ENCODE data around the gene FAM98C. TPM values are rescaled to one million over a fixed set of nuclear protein-coding genes. Genes with fewer than 3 reads are reported as not detected.

Gene FAM98C
- total and polyA plus RNA-seq, 2 of the 13 experiments (the other 11 are each of a cell fraction or from before 2014, with no cell fraction given), result 10.0 to 11.5 TPM

DNA sequence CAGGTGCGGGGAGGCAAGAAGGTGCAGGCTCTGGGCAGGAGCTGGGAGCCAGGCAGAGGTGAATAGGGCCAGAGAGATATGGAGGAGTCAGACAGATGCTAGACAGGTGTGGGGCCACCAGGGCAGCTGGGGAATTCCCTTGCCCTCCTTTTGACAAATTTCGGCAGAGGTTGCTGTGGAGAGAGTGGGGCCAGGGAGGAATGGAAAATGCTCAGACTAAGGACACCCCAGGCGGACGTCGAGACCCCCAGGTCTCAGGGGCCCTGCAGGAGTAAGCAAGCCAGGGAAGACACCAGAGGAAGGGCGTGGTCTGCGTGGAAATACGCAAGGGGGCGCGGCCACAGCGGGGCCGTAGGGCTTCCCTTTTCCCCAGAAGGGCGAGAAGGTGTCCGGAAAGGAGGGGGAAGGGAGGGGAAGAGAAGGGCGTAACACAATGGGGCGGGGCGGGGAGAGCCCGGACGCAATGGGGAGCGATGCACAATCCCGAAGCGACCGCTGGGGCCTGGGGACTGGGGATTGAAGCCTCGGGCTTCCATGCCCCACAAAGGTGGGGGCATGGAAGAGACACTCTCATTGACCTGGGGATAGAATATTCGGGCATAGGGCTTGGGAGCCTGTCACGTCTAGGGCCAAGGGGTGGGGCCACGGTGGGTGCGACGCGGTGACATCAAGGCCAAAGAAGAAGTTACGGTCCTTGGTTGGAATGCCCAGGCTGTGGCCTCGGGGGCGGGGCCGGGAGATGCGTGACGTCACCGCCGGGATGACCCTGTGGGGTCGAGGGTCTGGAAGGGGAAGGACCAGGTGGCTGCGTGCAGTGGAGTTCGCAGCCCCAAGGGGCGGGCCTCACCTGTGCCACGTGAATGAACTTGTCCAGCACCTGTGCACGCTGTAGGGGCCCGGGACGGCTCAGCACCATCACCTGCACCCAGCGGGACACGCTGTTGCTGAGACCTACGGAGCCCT is 14.9 kb downstream of the FAM98C start:
- Histone ChIP-seq H3K9me3 (ENCODE audit: low read length) (no peaks in the 10 kb centered on the region), H3K36me3 (replicated peaks in 1 of 2; ENCODE audit: control insufficient read depth in 1 of 2, insufficient read depth in 2 of 2, low read length in 2 of 2) (no peaks in the 10 kb centered on the region), H3K4me2 (ENCODE audit: low read depth, low read length) (no peak overlapping the region), H3K79me2 (ENCODE audit: insufficient read depth, low read length) (no peaks in the 10 kb centered on the region), H3K4me3 (replicated peaks in 1 of 3; ENCODE audit: insufficient read depth in 1 of 3, low read depth in 2 of 3, low read length in 3 of 3) (no peak overlapping the region; a peak in 1 of 6 replicates), H3K9ac (ENCODE audit: insufficient read depth, low read depth, low read length) (no peak overlapping the region), H3K4me1 (ENCODE audit: insufficient read depth, low read length) (no peaks in the 10 kb centered on the region), H2AFZ (ENCODE audit: low read length) (no peak overlapping the region), H3K27me3 (ENCODE audit: control insufficient read depth in 1 of 2, insufficient read depth in 2 of 2, low read length in 2 of 2) (peaks cover 3 to 44% of the 10 kb centered on the region in 2 experiments; a peak in 4 of 5 replicates), H3K27ac (ENCODE audit: extremely low read length, insufficient read depth, low read length) (no peak overlapping the region), H4K20me1 (ENCODE audit: insufficient read depth, low read length) (no peaks in the 10 kb centered on the region)
- WGBS (ENCODE audit: low lambda C conversion rate), result 23% methylated on average over 25 of the region's 49 CpGs
- POLR2A ChIA-PET, result no interaction called here
- TF ChIP-seq NR1H2 (CRISPR knock-in tag; IDR thresholded peaks at IDR 0.05; ENCODE audit: borderline replicate concordance, low read depth) (no peak), MATR3 (CRISPR knock-in tag; IDR thresholded peaks at IDR 0.05) (no peak), ATF7 (IDR thresholded peaks at IDR 0.05) (peak; percentile 84), ATF7 (CRISPR knock-in tag; IDR thresholded peaks at IDR 0.05) (no peak), ZNF768 (CRISPR knock-in tag; IDR thresholded peaks at IDR 0.05) (no peak), CC2D1A (CRISPR knock-in tag; IDR thresholded peaks at IDR 0.05) (no peak), ZNF430 (CRISPR knock-in tag; IDR thresholded peaks at IDR 0.05) (no peak), SP5 (CRISPR knock-in tag; IDR thresholded peaks at IDR 0.05; ENCODE audit: borderline replicate concordance, low read depth) (no peak), ZNF577 (CRISPR knock-in tag; IDR thresholded peaks at IDR 0.05; ENCODE audit: borderline replicate concordance, low read depth) (no peak), NFE2L1 (CRISPR knock-in tag; IDR thresholded peaks at IDR 0.05; ENCODE audit: borderline replicate concordance) (no peak), NFKBIZ (CRISPR knock-in tag; IDR thresholded peaks at IDR 0.05) (no peak), CREB1 (IDR thresholded peaks at IDR 0.05) (peak; percentile 98), CREB1 (CRISPR knock-in tag; IDR thresholded peaks at IDR 0.05) (no peak)
- TF ChIP-seq, protein P1, sequence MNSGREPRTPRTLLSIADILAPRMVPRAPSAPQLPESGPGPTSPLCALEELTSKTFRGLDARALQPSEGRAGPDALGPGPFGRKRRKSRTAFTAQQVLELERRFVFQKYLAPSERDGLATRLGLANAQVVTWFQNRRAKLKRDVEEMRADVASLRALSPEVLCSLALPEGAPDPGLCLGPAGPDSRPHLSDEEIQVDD (CRISPR knock-in tag; IDR thresholded peaks at IDR 0.05; ENCODE audit: borderline replicate concordance), result no peak
- TF ChIP-seq, protein P2, sequence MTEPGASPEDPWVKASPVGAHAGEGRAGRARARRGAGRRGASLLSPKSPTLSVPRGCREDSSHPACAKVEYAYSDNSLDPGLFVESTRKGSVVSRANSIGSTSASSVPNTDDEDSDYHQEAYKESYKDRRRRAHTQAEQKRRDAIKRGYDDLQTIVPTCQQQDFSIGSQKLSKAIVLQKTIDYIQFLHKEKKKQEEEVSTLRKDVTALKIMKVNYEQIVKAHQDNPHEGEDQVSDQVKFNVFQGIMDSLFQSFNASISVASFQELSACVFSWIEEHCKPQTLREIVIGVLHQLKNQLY (CRISPR knock-in tag; IDR thresholded peaks at IDR 0.05), result no peak
- TF ChIP-seq, protein P3, sequence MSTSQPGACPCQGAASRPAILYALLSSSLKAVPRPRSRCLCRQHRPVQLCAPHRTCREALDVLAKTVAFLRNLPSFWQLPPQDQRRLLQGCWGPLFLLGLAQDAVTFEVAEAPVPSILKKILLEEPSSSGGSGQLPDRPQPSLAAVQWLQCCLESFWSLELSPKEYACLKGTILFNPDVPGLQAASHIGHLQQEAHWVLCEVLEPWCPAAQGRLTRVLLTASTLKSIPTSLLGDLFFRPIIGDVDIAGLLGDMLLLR (CRISPR knock-in tag; IDR thresholded peaks at IDR 0.05), result no peak
- TF ChIP-seq, protein P4, sequence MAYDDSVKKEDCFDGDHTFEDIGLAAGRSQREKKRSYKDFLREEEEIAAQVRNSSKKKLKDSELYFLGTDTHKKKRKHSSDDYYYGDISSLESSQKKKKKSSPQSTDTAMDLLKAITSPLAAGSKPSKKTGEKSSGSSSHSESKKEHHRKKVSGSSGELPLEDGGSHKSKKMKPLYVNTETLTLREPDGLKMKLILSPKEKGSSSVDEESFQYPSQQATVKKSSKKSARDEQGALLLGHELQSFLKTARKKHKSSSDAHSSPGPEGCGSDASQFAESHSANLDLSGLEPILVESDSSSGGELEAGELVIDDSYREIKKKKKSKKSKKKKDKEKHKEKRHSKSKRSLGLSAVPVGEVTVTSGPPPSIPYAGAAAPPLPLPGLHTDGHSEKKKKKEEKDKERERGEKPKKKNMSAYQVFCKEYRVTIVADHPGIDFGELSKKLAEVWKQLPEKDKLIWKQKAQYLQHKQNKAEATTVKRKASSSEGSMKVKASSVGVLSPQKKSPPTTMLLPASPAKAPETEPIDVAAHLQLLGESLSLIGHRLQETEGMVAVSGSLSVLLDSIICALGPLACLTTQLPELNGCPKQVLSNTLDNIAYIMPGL (CRISPR knock-in tag; IDR thresholded peaks at IDR 0.05; ENCODE audit: borderline replicate concordance in 1 of 2, low read depth in 1 of 2), result no peak
- TF ChIP-seq, protein P5, sequence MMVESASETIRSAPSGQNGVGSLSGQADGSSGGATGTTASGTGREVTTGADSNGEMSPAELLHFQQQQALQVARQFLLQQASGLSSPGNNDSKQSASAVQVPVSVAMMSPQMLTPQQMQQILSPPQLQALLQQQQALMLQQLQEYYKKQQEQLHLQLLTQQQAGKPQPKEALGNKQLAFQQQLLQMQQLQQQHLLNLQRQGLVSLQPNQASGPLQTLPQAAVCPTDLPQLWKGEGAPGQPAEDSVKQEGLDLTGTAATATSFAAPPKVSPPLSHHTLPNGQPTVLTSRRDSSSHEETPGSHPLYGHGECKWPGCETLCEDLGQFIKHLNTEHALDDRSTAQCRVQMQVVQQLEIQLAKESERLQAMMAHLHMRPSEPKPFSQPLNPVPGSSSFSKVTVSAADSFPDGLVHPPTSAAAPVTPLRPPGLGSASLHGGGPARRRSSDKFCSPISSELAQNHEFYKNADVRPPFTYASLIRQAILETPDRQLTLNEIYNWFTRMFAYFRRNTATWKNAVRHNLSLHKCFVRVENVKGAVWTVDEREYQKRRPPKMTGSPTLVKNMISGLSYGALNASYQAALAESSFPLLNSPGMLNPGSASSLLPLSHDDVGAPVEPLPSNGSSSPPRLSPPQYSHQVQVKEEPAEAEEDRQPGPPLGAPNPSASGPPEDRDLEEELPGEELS (CRISPR knock-in tag; IDR thresholded peaks at IDR 0.05), result no peak
- ATAC-seq (peak; percentile 31; the same call in 1 of the 3 replicates), DNase-seq (ENCODE audit: low spot score) (no peak), FAIRE-seq (no peak)
- intact Hi-C loops (cut with micrococcal nuclease; ENCODE audit: unreplicated experiment) (no loop called here), in situ Hi-C loops (cut with HindIII; ENCODE audit: extremely low pct_ligation_motif_present, low pct_unique_long_range_greater_than_20kb) (no loop called here)
- CTCF ChIA-PET (ENCODE audit: low intra/inter-chr PET ratio, low total read pairs), result no interaction called here
- no TSS peak for BruUV-seq (replicated peaks)
